Neuron (in vitro differentiated cells): Measurements from ENCODE around the gene SLC12A9.

ENCODE experiments used
- H2AFZ ChIP-seq: one replicate; pipeline ENCODE4 v1.6.1; 2013; ENCODE audit warnings: low read depth, mild to moderate bottlenecking, inconsistent platforms, low read length, moderate library complexity
- H3K27me3 ChIP-seq: one replicate; pipeline ENCODE4 v1.6.1; 2013; ENCODE audit warnings: low read length; ENCODE audit not compliant: insufficient read depth
- H3K36me3 ChIP-seq: one replicate; pipeline ENCODE4 v1.6.1; 2013; ENCODE audit warnings: low read length; ENCODE audit not compliant: insufficient read depth
- H3K4me1 ChIP-seq: one replicate; pipeline ENCODE4 v1.6.1; 2013; ENCODE audit warnings: low read length; ENCODE audit not compliant: insufficient read depth
- H3K4me3 ChIP-seq: 2 replicates; pipeline ENCODE4 v1.5.1; 2013; ENCODE audit warnings: mild to moderate bottlenecking, low read length, moderate library complexity
- H3K9me3 ChIP-seq: one replicate; pipeline ENCODE4 v1.6.1; 2013; ENCODE audit warnings: low read length

Gene SLC12A9

GRCh38 chr7:100818366-100818765, 34.1 kb upstream of the SLC12A9 start:
- Histone ChIP-seq H3K36me3 (peaks cover 84% of the 10 kb centered on the region), H3K4me1 (no peaks in the 10 kb centered on the region), H3K27me3 (no peaks in the 10 kb centered on the region), H3K4me3 (no peak overlapping the region), H2AFZ (no peak overlapping the region), H3K9me3 (no peaks in the 10 kb centered on the region)

- no peaks in the 10 kb centered on the region for H3K27me3 ChIP-seq
- H3K4me1 ChIP-seq, result no peaks in the 10 kb centered on the region
- H3K4me3 ChIP-seq, result no peak overlapping the region
- H3K36me3 ChIP-seq, result peaks cover 84% of the 10 kb centered on the region
- no peak overlapping the region for H2AFZ ChIP-seq
- H3K9me3 ChIP-seq, result no peaks in the 10 kb centered on the region
These were observed 33.7 kb upstream of the SLC12A9 start for GRCh38 chr7:100818825-100819224.

GRCh38 chr7:100819586-100819985, 32.9 kb upstream of the SLC12A9 start:
- Histone ChIP-seq H3K9me3 (no peaks in the 10 kb centered on the region), H3K4me3 (no peak overlapping the region), H2AFZ (no peak overlapping the region), H3K36me3 (peaks cover 85% of the 10 kb centered on the region), H3K4me1 (no peaks in the 10 kb centered on the region), H3K27me3 (no peaks in the 10 kb centered on the region)

- H2AFZ ChIP-seq, result no peak overlapping the region
- H3K4me1 ChIP-seq, result peaks cover 14% of the 10 kb centered on the region
- H3K27me3 ChIP-seq, result no peaks in the 10 kb centered on the region
- H3K4me3 ChIP-seq, result no peak overlapping the region
- peaks cover 66% of the 10 kb centered on the region for H3K36me3 ChIP-seq
- no peaks in the 10 kb centered on the region for H3K9me3 ChIP-seq
These were observed 30.0 kb upstream of the SLC12A9 start for GRCh38 chr7:100822236-100823139.

- no peak overlapping the region for H2AFZ ChIP-seq
- H3K4me3 ChIP-seq, result no peak overlapping the region
- peaks cover 14% of the 10 kb centered on the region for H3K4me1 ChIP-seq
- H3K36me3 ChIP-seq, result peaks cover 61% of the 10 kb centered on the region
- no peaks in the 10 kb centered on the region for H3K9me3 ChIP-seq
- H3K27me3 ChIP-seq, result no peaks in the 10 kb centered on the region
These were observed 29.4 kb upstream of the SLC12A9 start for GRCh38 chr7:100823140-100823525.

GRCh38 chr7:100823534-100823933, 29.0 kb upstream of the SLC12A9 start:
- H3K36me3 ChIP-seq, result peaks cover 57% of the 10 kb centered on the region
- H3K4me3 ChIP-seq, result no peak overlapping the region
- no peaks in the 10 kb centered on the region for H3K9me3 ChIP-seq
- peaks cover 14% of the 10 kb centered on the region for H3K4me1 ChIP-seq
- no peaks in the 10 kb centered on the region for H3K27me3 ChIP-seq
- H2AFZ ChIP-seq, result no peak overlapping the region

- Histone ChIP-seq H3K36me3 (peaks cover 47% of the 10 kb centered on the region), H3K4me1 (peaks cover 14% of the 10 kb centered on the region), H3K9me3 (no peaks in the 10 kb centered on the region), H3K4me3 (no peak overlapping the region), H2AFZ (no peak overlapping the region), H3K27me3 (no peaks in the 10 kb centered on the region)
These were observed 27.9 kb upstream of the SLC12A9 start for GRCh38 chr7:100824499-100825214.

- no peaks in the 10 kb centered on the region for H3K9me3 ChIP-seq
- H3K27me3 ChIP-seq, result no peaks in the 10 kb centered on the region
- peak overlapping the region; percentile 47 for H3K4me3 ChIP-seq
- H3K4me1 ChIP-seq, result peaks cover 14% of the 10 kb centered on the region
- H2AFZ ChIP-seq, result no peak overlapping the region
- peaks cover 41% of the 10 kb centered on the region for H3K36me3 ChIP-seq
These were observed 27.3 kb upstream of the SLC12A9 start for GRCh38 chr7:100825215-100825671.

- H2AFZ ChIP-seq, result no peak overlapping the region
- H3K27me3 ChIP-seq, result no peaks in the 10 kb centered on the region
- peak overlapping the region; percentile 47 for H3K4me3 ChIP-seq
- no peaks in the 10 kb centered on the region for H3K9me3 ChIP-seq
- H3K4me1 ChIP-seq, result peaks cover 14% of the 10 kb centered on the region
- peaks cover 34% of the 10 kb centered on the region for H3K36me3 ChIP-seq
These were observed 26.6 kb upstream of the SLC12A9 start for GRCh38 chr7:100825751-100826513.

- Histone ChIP-seq H3K36me3 (peaks cover 30% of the 10 kb centered on the region), H2AFZ (no peak overlapping the region), H3K27me3 (no peaks in the 10 kb centered on the region), H3K4me3 (peak overlapping the region; percentile 47), H3K9me3 (no peaks in the 10 kb centered on the region), H3K4me1 (peaks cover 14% of the 10 kb centered on the region)
These were observed 25.8 kb upstream of the SLC12A9 start for GRCh38 chr7:100826514-100827329.

GRCh38 chr7:100827330-100828226, 24.9 kb upstream of the SLC12A9 start, which contains the start of gene EPHB4:
EPHB4 (minus strand) TSS chr7:100827523; CDS start chr7:100827030, 493 bp downstream.
- Histone ChIP-seq H3K9me3 (no peaks in the 10 kb centered on the region), H3K27me3 (no peaks in the 10 kb centered on the region)

More at GRCh38 chr7:100827330-100828226, 24.9 kb upstream of the SLC12A9 start, which contains the start of gene EPHB4:
- Histone ChIP-seq H2AFZ (peak within 1 kb of the TSS; percentile 52), H3K4me3 (peak within 1 kb of the TSS; percentile 47), H3K4me1 (peaks cover 14% of the 10 kb centered on the region), H3K36me3 (peaks cover 21% of the 10 kb centered on the region)
